Activated T-helper 2 cell treated with anti-CD3 and anti-CD28 coated beads, Interferon-gamma antibody, Interleukin-2, Interleukin-4, amounts not matched to agents 10 μg/mL and 5 μg/mL and 100 μg/mL, durations not matched to agents 14 hours and 24 hours and 36 hours (primary cell): Measurements from ENCODE around the gene MAST4. TPM values are rescaled to one million over a fixed set of nuclear protein-coding genes. Genes with fewer than 3 reads are reported as not detected.

Experiments
- DNase-seq: peaks from one replicate; pipeline ENCODE4 v3.0.0; 2021; ENCODE audit warnings: low spot score
- H3K27ac Mint-ChIP-seq: one replicate; pipeline ENCODE4 v1.8.0; 2021; ENCODE audit warnings: mixed read lengths
- H3K27me3 Mint-ChIP-seq: one replicate; pipeline ENCODE4 v1.8.0; 2021; ENCODE audit warnings: low read depth, mixed read lengths
- H3K36me3 Mint-ChIP-seq: one replicate; pipeline ENCODE4 v1.8.0; 2021; ENCODE audit warnings: low read depth, mixed read lengths
- H3K4me1 Mint-ChIP-seq: one replicate; pipeline ENCODE4 v1.8.0; 2021; ENCODE audit warnings: low read depth, mixed read lengths
- H3K4me3 Mint-ChIP-seq: one replicate; pipeline ENCODE4 v1.8.0; 2021; ENCODE audit warnings: low read depth, mild to moderate bottlenecking, moderate library complexity, mixed read lengths
- H3K9me3 Mint-ChIP-seq: one replicate; pipeline ENCODE4 v1.8.0; 2021; ENCODE audit warnings: mixed read lengths
- intact Hi-C: fragments of 100-400 bp; cut with micrococcal nuclease; formaldehyde crosslinking; loops from one replicate; pipeline ENCODE4 v1.15.1; 2023
- total RNA-seq: library from RNA; stranded (reverse); gene quantifications from 2 replicates; pipeline ENCODE4 v1.2.3, GENCODE V29; 2022

MAST4 gene
- total RNA-seq, 1 donor from 2014 or later = 6.1 TPM

GRCh38 chr5:67149951-67150523 lies 553.8 kb downstream of the MAST4 start:
- DNase-seq = no peak
- Mint-ChIP-seq H3K4me1 (peaks cover 6% of the 10 kb centered on the region), H3K27me3 (no peaks in the 10 kb centered on the region), H3K36me3 (peaks cover 11% of the 10 kb centered on the region), H3K4me3 (no peak overlapping the region), H3K9me3 (no peaks in the 10 kb centered on the region), H3K27ac (no peak overlapping the region)
- intact Hi-C loops = loop anchor here (2.0 kb wide), 1 partner anchor 163 kb away; no protein-coding TSS in a partner anchor

GRCh38 chr5:67152400-67152799 lies 556.2 kb downstream of the MAST4 start:
- no peaks in the 10 kb centered on the region for H3K9me3 Mint-ChIP-seq
- intact Hi-C loops = no loop called here
- peaks cover 8% of the 10 kb centered on the region for H3K36me3 Mint-ChIP-seq
- no peak overlapping the region for H3K27ac Mint-ChIP-seq
- no peaks in the 10 kb centered on the region for H3K27me3 Mint-ChIP-seq
- no peak for DNase-seq
- H3K4me3 Mint-ChIP-seq = no peak overlapping the region
- peaks cover 14% of the 10 kb centered on the region for H3K4me1 Mint-ChIP-seq

- Mint-ChIP-seq H3K4me3 (no peak overlapping the region), H3K4me1 (peaks cover 12% of the 10 kb centered on the region), H3K36me3 (peaks cover 8% of the 10 kb centered on the region), H3K9me3 (no peaks in the 10 kb centered on the region), H3K27ac (no peak overlapping the region), H3K27me3 (no peaks in the 10 kb centered on the region)
- intact Hi-C loops = no loop called here
- no peak for DNase-seq
Observed at GRCh38 chr5:67153292-67153691, 557.1 kb downstream of the MAST4 start.

- intact Hi-C loops = no loop called here
- Mint-ChIP-seq H3K4me3 (no peak overlapping the region), H3K36me3 (peaks cover 5% of the 10 kb centered on the region), H3K27me3 (no peaks in the 10 kb centered on the region), H3K27ac (no peak overlapping the region), H3K9me3 (no peaks in the 10 kb centered on the region), H3K4me1 (peaks cover 17% of the 10 kb centered on the region)
- DNase-seq = no peak
Observed at GRCh38 chr5:67154556-67155206, 558.5 kb downstream of the MAST4 start.

- peak overlapping the region; percentile 40 for H3K27ac Mint-ChIP-seq
- intact Hi-C loops = loop anchor here (1.0 kb wide), 1 partner anchor 52 kb away; no protein-coding TSS in a partner anchor
- DNase-seq = no peak
- H3K27me3 Mint-ChIP-seq = no peaks in the 10 kb centered on the region
- H3K4me3 Mint-ChIP-seq = no peak overlapping the region
- peaks cover 5% of the 10 kb centered on the region for H3K36me3 Mint-ChIP-seq
- H3K4me1 Mint-ChIP-seq = peaks cover 38% of the 10 kb centered on the region
- H3K9me3 Mint-ChIP-seq = no peaks in the 10 kb centered on the region
Observed at GRCh38 chr5:67156976-67157583, 560.9 kb downstream of the MAST4 start.

- no peak for DNase-seq
- peak overlapping the region; percentile 69 for H3K27ac Mint-ChIP-seq
- H3K4me3 Mint-ChIP-seq = peak overlapping the region; percentile 50
- H3K9me3 Mint-ChIP-seq = no peaks in the 10 kb centered on the region
- intact Hi-C loops = no loop called here
- peaks cover 52% of the 10 kb centered on the region for H3K4me1 Mint-ChIP-seq
- H3K36me3 Mint-ChIP-seq = peaks cover 29% of the 10 kb centered on the region
- no peaks in the 10 kb centered on the region for H3K27me3 Mint-ChIP-seq
Observed at GRCh38 chr5:67160272-67160671, 564.1 kb downstream of the MAST4 start.

GRCh38 chr5:67160985-67161384 lies 564.8 kb downstream of the MAST4 start:
- H3K9me3 Mint-ChIP-seq = no peaks in the 10 kb centered on the region
- H3K27me3 Mint-ChIP-seq = no peaks in the 10 kb centered on the region
- peak; percentile 28 for DNase-seq
- intact Hi-C loops = no loop called here
- H3K4me1 Mint-ChIP-seq = peaks cover 52% of the 10 kb centered on the region
- H3K4me3 Mint-ChIP-seq = peak overlapping the region; percentile 61
- peak overlapping the region; percentile 54 for H3K27ac Mint-ChIP-seq
- H3K36me3 Mint-ChIP-seq = peaks cover 29% of the 10 kb centered on the region

GRCh38 chr5:67161767-67162166 lies 565.6 kb downstream of the MAST4 start:
- no peak for DNase-seq
- Mint-ChIP-seq H3K4me3 (peak overlapping the region; percentile 61), H3K36me3 (peaks cover 29% of the 10 kb centered on the region), H3K9me3 (no peaks in the 10 kb centered on the region), H3K27ac (peak overlapping the region; percentile 46), H3K4me1 (peaks cover 52% of the 10 kb centered on the region), H3K27me3 (no peaks in the 10 kb centered on the region)
- intact Hi-C loops = no loop called here

GRCh38 chr5:67163231-67163756 lies 567.1 kb downstream of the MAST4 start:
- Mint-ChIP-seq H3K27ac (peak overlapping the region; percentile 52), H3K9me3 (no peaks in the 10 kb centered on the region), H3K36me3 (peaks cover 34% of the 10 kb centered on the region), H3K4me1 (peaks cover 59% of the 10 kb centered on the region), H3K4me3 (peak overlapping the region; percentile 61), H3K27me3 (no peaks in the 10 kb centered on the region)
- DNase-seq = no peak
- intact Hi-C loops = no loop called here

- Mint-ChIP-seq H3K4me1 (peaks cover 62% of the 10 kb centered on the region), H3K9me3 (no peaks in the 10 kb centered on the region), H3K36me3 (peaks cover 34% of the 10 kb centered on the region), H3K27me3 (no peaks in the 10 kb centered on the region), H3K27ac (peak overlapping the region; percentile 78), H3K4me3 (peak overlapping the region; percentile 84)
- intact Hi-C loops = no loop called here
- no peak for DNase-seq
Observed at GRCh38 chr5:67163863-67164595, 567.8 kb downstream of the MAST4 start.

GRCh38 chr5:67164856-67165525 lies 568.8 kb downstream of the MAST4 start:
- Mint-ChIP-seq H3K4me1 (peaks cover 55% of the 10 kb centered on the region), H3K27ac (peak overlapping the region; percentile 93), H3K36me3 (peaks cover 34% of the 10 kb centered on the region), H3K9me3 (no peaks in the 10 kb centered on the region), H3K27me3 (no peaks in the 10 kb centered on the region), H3K4me3 (peak overlapping the region; percentile 84)
- intact Hi-C loops = loop anchor here (5.0 kb wide), 3 partner anchors 338 to 1543 kb away; partner anchors contain the start of gene TRIM23
- DNase-seq = no peak
